ENCODE results near the gene CDK8.

DNA sequence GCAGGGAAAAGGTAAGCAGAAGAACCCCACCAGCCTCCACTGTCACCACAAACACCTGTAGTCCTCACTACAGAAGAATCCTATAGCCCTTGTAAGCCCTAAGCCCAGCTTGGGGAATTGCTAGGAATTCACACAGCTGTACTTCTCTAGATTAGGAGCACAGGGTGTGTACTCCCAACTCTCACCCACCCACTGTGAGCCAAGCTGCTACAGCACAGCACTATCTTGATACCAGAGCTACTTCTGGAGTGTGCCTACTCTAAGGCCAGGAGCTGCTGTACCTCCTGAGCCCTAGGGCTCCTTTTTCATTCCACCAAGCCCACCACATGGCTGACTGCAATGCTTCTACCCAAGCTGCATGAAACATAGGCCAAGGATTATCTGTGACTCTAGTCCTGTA, 181.2 kb downstream of the CDK8 start:
- no peak for TF ChIP-seq CTCF (IDR thresholded peaks at IDR 0.05)
- TF ChIP-seq POLR2A (IDR thresholded peaks at IDR 0.05), result no peak
- TF ChIP-seq EP300 (IDR thresholded peaks at IDR 0.05), result no peak

All from tibial nerve (tissue), 4 donors.